KOPT-K1 (cell line): ENCODE results near the gene TSHZ2.

ENCODE experiments used
- H3K27ac ChIP-seq: fragments of 200-600 bp; sonication (generic); 2 replicates; pipeline ENCODE4 v1.5.1; 2016; ENCODE audit warnings: antibody characterized with exemption, mild to moderate bottlenecking, low read depth, low read length; ENCODE audit not compliant: poor library complexity, severe bottlenecking
- H3K36me3 ChIP-seq: fragments of 200-600 bp; sonication (generic); 2 replicates; pipeline ENCODE4 v1.5.1; 2017; ENCODE audit warnings: antibody characterized with exemption, mild to moderate bottlenecking, low read length, moderate library complexity; ENCODE audit not compliant: insufficient read depth
- H3K9me3 ChIP-seq: fragments of 200-600 bp; sonication (generic); 2 replicates; pipeline ENCODE4 v1.5.1; 2017; ENCODE audit warnings: antibody characterized with exemption, low read length, mild to moderate bottlenecking; ENCODE audit not compliant: insufficient read depth, poor library complexity, severe bottlenecking

The TSHZ2 gene

DNA sequence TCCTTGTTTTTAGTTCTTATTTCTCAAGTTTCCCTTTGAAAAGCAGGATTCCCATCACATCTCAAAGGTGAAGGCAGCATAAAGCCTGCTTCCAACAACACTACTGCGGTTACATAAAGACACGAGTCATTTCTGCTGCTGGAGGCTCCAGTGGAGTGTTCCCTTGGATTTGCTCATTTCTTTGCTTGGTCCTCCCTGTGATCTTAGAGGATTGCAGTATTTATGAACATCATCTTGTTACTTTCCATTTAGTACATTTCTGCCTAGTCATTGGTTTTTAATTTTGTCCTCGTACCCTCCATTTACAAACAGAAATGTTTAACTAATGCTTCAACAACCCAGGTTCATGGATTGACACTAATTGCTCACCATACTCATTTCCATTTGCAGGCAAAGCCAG, 322.6 kb downstream of the TSHZ2 start:
- H3K36me3 ChIP-seq, result no peaks in the 10 kb centered on the region

DNA sequence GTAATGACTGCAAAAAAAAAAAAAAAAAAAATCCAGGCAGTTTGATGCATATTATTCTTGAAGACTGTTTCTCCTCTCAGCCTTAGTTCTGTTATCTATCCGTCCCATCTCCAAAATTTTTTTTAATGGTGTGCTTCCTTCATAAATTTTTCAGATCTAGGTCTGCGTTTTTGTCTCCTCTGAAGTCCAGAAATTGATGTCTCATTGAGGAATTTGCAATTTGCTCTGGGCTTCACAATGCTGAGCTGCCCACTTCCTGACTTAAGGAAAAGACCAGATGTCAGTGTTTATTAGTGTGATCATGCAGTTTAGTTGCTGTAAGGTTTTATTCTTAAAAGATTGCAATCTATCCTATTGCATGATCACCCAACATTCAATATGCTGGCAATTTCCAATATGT, 323.9 kb downstream of the TSHZ2 start:
- no peaks in the 10 kb centered on the region for H3K36me3 ChIP-seq
- H3K9me3 ChIP-seq, result no peaks in the 10 kb centered on the region
- H3K27ac ChIP-seq, result no peak overlapping the region

More for the DNA sequence above, 322.6 kb downstream of the TSHZ2 start:
- Histone ChIP-seq H3K27ac (no peak overlapping the region), H3K9me3 (no peaks in the 10 kb centered on the region)

DNA sequence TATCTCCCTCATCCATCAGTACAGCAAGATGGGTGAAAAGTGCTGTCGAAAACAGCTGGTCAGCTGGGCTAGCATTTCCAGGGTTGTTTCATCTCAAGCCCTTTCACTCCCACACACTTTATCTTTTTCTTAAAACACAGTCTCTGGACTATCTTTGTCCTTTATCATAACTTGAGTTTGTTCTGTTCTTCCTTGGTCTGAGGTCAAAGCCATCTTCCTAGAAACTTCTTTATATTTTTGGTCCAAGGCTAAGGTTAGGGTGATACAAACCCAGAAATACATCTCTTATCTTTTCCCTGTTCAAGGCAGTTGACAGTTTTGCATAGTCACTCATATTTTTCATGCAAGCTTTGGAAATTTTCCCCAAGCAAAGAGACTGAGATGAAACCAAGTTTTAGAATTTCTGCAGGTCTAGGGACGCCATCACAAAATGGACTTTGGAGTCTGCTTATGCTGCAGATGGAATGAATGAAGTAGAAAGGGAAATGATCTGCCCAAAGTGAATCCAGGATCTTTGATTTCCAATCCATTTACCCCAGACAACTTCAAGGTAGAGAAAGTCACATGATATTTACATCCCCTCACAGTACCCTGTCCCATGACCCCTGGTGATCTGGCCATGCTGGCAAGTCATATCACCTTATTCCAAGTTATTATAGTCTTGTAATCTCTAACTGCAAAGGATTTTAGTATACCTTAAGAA, 324.4 kb downstream of the TSHZ2 start:
- H3K27ac ChIP-seq, result no peak overlapping the region
- no peaks in the 10 kb centered on the region for H3K9me3 ChIP-seq
- no peaks in the 10 kb centered on the region for H3K36me3 ChIP-seq

DNA sequence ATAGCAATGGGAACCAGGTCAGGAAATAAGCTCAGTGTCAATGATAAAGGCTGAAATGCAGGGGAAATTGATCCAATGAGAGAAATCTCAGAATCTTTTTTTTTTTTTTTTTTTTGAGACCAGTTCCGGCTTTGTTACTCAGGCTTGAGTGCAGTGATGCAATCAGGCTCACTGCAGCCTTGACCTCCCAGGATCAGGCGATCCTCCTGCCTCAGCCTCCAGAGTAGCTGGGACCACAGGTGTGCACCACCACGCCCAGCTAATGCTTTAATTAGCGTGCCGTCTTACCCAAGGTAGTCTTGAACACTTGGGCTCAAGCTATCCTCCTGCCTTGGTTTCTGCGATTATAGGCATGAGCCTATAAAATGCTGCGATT, 325.0 kb downstream of the TSHZ2 start:
- no peaks in the 10 kb centered on the region for H3K9me3 ChIP-seq
- no peak overlapping the region for H3K27ac ChIP-seq

DNA sequence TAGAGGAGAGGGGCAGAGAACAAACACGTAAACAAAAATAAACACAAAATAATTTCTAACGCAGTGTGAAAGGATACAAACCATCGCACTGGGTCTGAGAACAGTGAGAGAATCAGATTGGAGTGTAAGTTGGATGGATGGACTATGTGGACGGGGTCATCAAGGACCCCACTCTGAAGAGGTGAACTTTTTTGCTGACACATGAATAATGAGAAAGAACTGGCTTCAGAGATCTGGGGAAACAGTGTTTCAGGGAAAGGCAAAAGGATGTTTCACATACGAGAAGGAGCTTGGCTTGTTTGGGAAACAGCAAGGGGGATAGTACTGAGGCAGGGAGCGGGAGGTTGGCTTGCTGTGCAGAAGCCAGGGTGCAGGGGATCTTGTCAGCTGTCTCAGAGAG, 326.1 kb downstream of the TSHZ2 start:
- no peaks in the 10 kb centered on the region for H3K36me3 ChIP-seq
- no peaks in the 10 kb centered on the region for H3K9me3 ChIP-seq
- no peak overlapping the region for H3K27ac ChIP-seq

More for the DNA sequence above, 325.0 kb downstream of the TSHZ2 start:
- H3K36me3 ChIP-seq, result no peaks in the 10 kb centered on the region

DNA sequence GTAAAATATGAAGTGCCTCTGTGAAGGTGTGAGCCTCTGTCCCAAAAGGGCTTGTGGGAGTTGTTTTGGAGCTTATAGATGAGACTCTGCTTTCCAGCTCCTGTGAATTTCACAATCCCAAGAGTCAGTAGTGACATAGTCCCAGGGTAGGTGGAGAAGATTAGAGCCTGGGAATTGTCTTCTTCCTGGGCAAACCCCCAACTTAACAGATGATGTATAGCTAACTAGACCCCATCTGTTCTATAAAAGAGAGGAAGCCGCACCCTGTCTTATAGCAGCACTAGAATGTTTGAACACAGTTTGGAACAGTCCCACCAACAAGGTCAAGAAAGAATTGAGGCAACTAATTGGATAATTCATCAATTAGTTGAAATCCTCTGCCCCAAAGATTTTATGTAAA, 326.8 kb downstream of the TSHZ2 start:
- H3K27ac ChIP-seq, result no peak overlapping the region

DNA sequence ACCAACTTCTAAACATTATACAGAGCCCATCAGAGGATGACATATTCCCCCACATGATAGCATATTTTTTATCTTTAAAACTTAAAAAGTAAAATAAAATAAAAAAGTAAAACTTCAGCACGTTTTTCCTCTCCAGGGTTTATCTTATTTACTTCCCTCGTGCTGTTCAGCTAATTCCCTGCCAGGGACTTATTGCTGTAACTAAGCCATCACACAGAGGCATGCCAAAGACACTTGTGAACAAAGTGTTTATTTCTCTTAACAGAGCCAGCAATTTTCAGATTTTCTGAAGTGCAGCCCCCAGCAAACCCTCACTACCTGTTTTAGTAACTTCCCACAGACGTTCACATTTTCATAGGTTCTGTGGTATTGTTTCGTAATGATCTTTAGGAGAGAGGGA, 327.7 kb downstream of the TSHZ2 start:
- H3K36me3 ChIP-seq, result no peaks in the 10 kb centered on the region
- no peak overlapping the region for H3K27ac ChIP-seq
- no peaks in the 10 kb centered on the region for H3K9me3 ChIP-seq

More for the DNA sequence above, 326.8 kb downstream of the TSHZ2 start:
- Histone ChIP-seq H3K9me3 (no peaks in the 10 kb centered on the region), H3K36me3 (no peaks in the 10 kb centered on the region)

DNA sequence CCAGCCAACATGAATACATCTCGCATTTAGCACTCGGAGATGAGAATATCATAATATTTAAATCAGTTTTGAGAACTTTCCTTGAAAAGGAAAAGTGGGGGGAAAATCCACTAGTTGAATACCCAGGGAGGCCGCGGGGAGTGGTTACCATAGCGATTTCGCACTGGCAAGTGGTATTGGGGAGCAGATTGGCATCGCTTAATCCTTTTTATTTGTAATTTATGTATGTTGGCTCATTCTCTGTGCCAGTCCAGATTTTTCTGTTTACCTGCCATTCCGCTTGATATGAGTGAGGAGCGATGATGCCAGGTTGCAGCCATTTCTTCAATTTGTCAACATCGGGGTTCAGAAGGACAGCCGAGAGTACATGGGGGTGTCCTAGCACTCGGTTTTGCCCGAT, 329.7 kb downstream of the TSHZ2 start:
- H3K36me3 ChIP-seq, result no peaks in the 10 kb centered on the region

DNA sequence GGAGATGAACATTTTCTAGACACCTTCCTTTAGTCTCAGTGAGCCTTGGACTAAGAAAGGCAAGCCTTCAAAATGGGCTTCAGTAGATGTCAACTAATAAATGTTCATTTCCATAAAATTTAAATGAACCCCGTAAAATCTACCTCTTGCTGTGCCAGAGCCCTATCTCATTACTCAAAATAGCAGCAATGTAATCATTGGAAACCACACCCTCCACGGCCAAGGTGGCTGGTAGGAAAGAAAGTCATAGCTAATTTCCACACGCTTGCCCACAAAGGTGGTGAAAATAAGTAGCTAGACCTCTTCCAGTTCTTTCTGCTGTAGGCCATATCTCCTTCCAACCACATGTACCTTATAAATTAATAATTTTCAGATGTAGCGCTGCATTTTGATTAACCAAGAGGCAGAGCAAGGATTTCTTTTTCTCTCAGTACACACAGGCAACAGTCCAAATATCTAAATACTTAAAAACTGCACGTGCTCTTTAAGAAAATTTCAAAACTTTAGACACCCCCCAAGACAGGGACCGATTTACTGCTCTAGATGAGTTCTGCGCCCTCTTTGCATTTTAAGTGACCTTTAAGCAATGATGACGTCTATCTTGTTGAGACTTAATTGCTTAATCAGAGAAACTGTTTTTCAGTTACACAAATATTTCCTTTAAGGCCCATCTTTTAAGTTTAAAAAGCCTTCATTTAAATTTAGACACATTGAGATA, 330.7 kb downstream of the TSHZ2 start:
- no peak overlapping the region for H3K27ac ChIP-seq
- no peaks in the 10 kb centered on the region for H3K9me3 ChIP-seq
- H3K36me3 ChIP-seq, result no peaks in the 10 kb centered on the region

More for the DNA sequence above, 329.7 kb downstream of the TSHZ2 start:
- H3K27ac ChIP-seq, result no peak overlapping the region
- H3K9me3 ChIP-seq, result no peaks in the 10 kb centered on the region

DNA sequence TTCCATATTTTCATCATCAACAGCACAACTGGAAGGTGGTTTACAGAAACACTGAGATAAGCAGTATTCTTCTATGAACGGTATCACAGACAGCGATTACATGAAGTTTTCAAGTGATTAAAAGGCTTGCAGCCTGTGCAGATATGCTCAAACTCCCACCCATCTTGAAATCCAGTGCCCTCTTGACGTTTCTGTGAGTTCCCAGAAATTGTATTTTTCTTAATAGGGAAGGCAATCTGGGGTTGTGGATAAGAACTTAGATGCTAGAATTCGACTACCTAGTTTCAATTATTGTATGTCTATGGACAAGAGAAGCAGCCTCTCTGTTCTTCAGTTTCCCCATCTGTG, 331.2 kb downstream of the TSHZ2 start:
- Histone ChIP-seq H3K36me3 (no peaks in the 10 kb centered on the region), H3K9me3 (no peaks in the 10 kb centered on the region), H3K27ac (no peak overlapping the region)

DNA sequence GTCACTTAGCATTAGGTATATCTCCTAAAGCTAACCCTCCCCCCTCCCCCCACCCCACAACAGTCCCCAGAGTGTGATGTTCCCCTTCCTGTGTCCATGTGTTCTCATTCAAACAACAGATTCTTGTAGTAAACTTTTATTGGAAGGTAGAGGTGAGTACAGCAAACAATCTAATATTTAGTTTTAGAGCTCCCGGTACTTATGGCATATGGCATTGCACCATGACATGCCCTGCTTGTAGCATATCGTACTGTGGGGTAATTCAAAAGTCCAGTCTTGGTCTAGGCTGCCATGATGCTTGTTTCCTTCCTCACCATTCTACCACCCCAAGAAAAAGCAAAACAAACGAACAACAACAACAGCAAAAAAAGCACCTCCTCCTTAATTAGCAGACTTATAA, 332.0 kb downstream of the TSHZ2 start:
- Histone ChIP-seq H3K36me3 (no peaks in the 10 kb centered on the region), H3K27ac (no peak overlapping the region), H3K9me3 (no peaks in the 10 kb centered on the region)

DNA sequence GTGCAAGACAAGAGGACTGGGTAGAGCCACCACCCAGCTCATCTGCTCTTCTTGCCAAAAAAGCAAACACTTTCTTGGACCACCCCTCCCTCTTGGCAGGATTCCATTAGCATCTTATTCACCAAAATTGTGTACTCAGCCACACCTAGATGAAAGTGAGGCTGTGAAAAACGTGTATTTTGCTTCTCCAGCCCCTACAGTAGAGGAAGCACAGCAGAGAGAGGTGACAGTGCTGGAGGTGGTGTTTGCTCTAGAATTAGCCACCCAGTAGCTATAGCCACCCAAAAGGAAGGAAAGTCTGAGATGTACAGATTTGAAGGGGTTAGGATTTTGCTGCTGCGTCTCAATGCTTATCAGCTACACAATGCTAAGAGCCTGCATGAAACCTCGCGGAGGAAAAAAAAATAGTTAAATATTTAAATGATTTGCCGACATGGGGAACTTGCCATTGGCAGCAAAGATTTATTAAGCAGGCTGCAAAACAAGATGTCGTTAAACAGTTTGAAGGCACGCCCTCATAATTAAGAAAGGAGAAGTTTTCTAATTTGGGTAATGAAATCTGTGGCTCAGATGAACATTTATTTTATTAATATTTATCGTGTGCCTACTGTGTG, 334.1 kb downstream of the TSHZ2 start:
- no peaks in the 10 kb centered on the region for H3K9me3 ChIP-seq
- H3K27ac ChIP-seq, result no peak overlapping the region
- H3K36me3 ChIP-seq, result no peaks in the 10 kb centered on the region

DNA sequence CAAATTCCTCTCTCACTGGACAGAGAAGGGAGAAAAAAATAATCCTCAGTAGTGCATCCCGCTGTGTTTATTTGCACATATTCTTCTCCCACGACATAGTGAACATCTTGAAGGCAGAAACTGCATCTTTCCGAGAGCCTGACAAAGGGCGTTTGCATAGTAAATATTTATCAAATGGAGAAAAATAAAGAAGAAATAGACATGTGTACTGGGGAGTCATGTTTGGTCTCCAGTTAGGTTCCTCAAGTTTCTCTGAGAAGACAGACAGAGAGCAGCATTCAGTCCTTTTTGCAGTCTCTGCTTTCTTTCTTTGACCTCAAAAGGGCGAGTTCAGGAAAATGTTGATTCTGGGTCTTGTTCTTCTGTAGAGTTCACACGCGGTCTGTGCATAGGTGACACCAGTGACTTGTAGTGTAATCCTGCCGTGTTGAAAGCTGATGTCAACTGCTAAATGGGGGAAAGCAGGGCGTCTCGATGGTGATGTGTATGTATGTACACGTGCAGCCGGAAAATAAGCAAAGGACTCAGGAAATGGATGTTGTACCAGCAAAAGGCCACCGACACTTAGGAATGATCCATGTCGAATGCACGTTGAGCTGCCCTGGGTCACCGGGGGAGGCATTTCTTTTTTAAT, 335.9 kb downstream of the TSHZ2 start:
- Histone ChIP-seq H3K27ac (no peak overlapping the region), H3K9me3 (no peaks in the 10 kb centered on the region), H3K36me3 (no peaks in the 10 kb centered on the region)

DNA sequence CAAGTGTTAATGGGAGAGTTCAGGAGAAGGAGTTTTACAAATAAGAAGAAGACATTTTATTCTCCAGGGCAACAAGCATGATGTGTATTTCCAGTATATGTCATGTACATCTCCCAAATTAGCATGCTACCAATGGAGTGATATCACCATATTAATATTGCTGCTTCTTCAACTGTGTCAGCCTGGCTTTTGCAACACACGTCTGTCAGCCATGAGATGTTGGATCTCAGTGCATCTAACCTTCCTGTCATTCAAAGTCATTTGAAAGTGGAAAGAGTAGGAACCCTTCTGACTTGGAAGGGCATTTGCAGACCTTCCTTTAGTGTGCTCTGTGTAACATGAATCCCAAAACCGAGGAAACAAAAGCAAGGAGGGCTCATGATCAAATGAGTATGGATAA, 337.4 kb downstream of the TSHZ2 start:
- Histone ChIP-seq H3K36me3 (no peaks in the 10 kb centered on the region), H3K9me3 (no peaks in the 10 kb centered on the region), H3K27ac (no peak overlapping the region)

DNA sequence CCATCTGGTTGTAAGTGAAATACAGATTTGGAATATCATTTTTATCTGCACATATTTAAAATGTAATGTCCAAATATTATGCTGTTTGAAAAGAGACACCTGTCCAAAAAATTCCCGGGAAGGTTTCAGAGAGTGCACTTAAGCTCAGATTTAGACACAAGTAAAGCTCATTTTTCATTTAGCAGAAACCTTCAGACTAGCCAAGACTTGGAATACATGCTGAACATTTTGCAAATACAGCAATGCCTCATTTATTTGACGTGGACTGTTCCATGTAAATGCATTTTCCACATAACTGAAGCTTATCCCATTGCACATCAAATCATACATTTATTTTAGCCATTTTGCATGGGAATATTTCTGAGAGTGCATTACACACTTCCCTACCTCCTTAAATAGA, 340.8 kb downstream of the TSHZ2 start:
- Histone ChIP-seq H3K36me3 (no peaks in the 10 kb centered on the region), H3K27ac (no peak overlapping the region), H3K9me3 (no peaks in the 10 kb centered on the region)
